A549 (cell line): ENCODE results near the gene PIGZ.

ENCODE experiments used
- CTCF ChIP-seq: fragments of >200 bp; sonication (Bioruptor Twin); formaldehyde crosslinking; IDR thresholded peaks from 3 replicates; pipeline ENCODE4 v1.5.1; 2016
- ESRRA ChIP-seq: fragments of 150-350 bp; IDR thresholded peaks from 2 replicates; pipeline ENCODE4 v1.6.1; 2014; ENCODE audit warnings: mild to moderate bottlenecking, low read length, borderline replicate concordance
- HOXA7 ChIP-seq: fragments of 250-450 bp; sonication (Bioruptor Pico); IDR thresholded peaks from 2 replicates; pipeline ENCODE4 v1.5.0; 2020; ENCODE audit warnings: mild to moderate bottlenecking, moderate library complexity
- JUN ChIP-seq, 2 experiments: fragments of >200 bp; sonication (Bioruptor Twin); formaldehyde crosslinking; IDR thresholded peaks; 2 replicates in 1 of 2; 3 replicates in 1 of 2; pipeline ENCODE4 v1.6.1; 2016 to 2017
- JUNB ChIP-seq: fragments of >200 bp; sonication (Bioruptor Twin); formaldehyde crosslinking; IDR thresholded peaks from 2 replicates; pipeline ENCODE4 v1.6.1; 2016
- MAX ChIP-seq: IDR thresholded peaks from 2 replicates; pipeline ENCODE4 v1.6.1; 2012
- POLR2A ChIP-seq: IDR thresholded peaks from 2 replicates; pipeline ENCODE4 v1.6.1; 2012; ENCODE audit warnings: mild to moderate bottlenecking, low read length
- RAD21 ChIP-seq, 2 experiments: fragments of >200 bp in 1 of 2; sonication (Bioruptor Twin) in 1 of 2; formaldehyde crosslinking in 1 of 2; IDR thresholded peaks in 1 of 2; conservative IDR thresholded peaks in 1 of 2; 2 replicates in 1 of 2; 3 replicates in 1 of 2; pipeline ENCODE4 v1.6.1; 2012 to 2018; ENCODE audit warnings: inconsistent platforms in 1 of 2

GRCh38 chr3:197001106-197001971 is 32.7 kb upstream of the PIGZ start:
- no peak for TF ChIP-seq CTCF
- TF ChIP-seq MAX: no peak
- TF ChIP-seq JUN (IDR thresholded peaks at IDR 0.05): no peak
- TF ChIP-seq JUNB: no peak
- no peak for TF ChIP-seq ESRRA
- no peak for TF ChIP-seq HOXA7 (CRISPR knock-in tag)
- no peak for TF ChIP-seq POLR2A
- TF ChIP-seq RAD21 (conservative IDR thresholded peaks at IDR 0.05 in 1 of 2, IDR thresholded peaks at IDR 0.05 in 1 of 2): no peak
